H1 (cell line): Measurements from ENCODE around the gene ARHGEF18. TPM values are rescaled to one million over a fixed set of nuclear protein-coding genes. Genes with fewer than 3 reads are reported as not detected.

Source experiments
- CTCF ChIA-PET: fragments of 300-600 bp; sonication (Branson Sonifier 250); formaldehyde crosslinking; loops from one replicate; lab custom pipeline; 2021; ENCODE audit not compliant: partially characterized antibody; lab: Charles Lee
- POLR2A ChIA-PET: fragments of 300-600 bp; sonication (Branson Sonifier 250); formaldehyde crosslinking; loops from one replicate; lab custom pipeline; 2021; ENCODE audit warnings: inconsistent platforms; ENCODE audit not compliant: partially characterized antibody; lab: Charles Lee
- DNase-seq, 2 experiments: peaks; one replicate each; pipeline versions ENCODE4 v3.0.0 to v3.0.0-alpha.2; 2010 to 2022; ENCODE audit warnings: low spot score in 2 of 2, low read depth in 1 of 2, mixed read lengths in 1 of 2
- FAIRE-seq: peaks from 2 replicates; lab custom pipeline; 2011; peaks lifted over from hg19 to GRCh38; lab: Jason Lieb, UNC
- H2AFZ ChIP-seq: 2 replicates; pipeline ENCODE4 v1.8.1; 2012; ENCODE audit warnings: low read length, inconsistent platforms
- H2AK5ac ChIP-seq: 2 replicates; pipeline ENCODE4 v1.6.1; 2013; ENCODE audit warnings: low read depth, low read length
- H2BK120ac ChIP-seq: replicated peaks from 2 replicates; pipeline ENCODE3; 2013; ENCODE audit warnings: low read depth, low read length, inconsistent platforms
- H2BK12ac ChIP-seq: 2 replicates; pipeline ENCODE4 v1.6.1; 2013; ENCODE audit warnings: low read depth, low read length
- H2BK15ac ChIP-seq: 2 replicates; pipeline ENCODE4 v1.6.1; 2013; ENCODE audit warnings: low read length
- H2BK20ac ChIP-seq: 2 replicates; pipeline ENCODE4 v1.6.1; 2013; ENCODE audit warnings: low read length
- H2BK5ac ChIP-seq: 2 replicates; pipeline ENCODE4 v1.6.1; 2013; ENCODE audit warnings: low read depth, low read length
- H3K14ac ChIP-seq: 2 replicates; pipeline ENCODE4 v1.6.1; 2013; ENCODE audit warnings: inconsistent platforms; ENCODE audit not compliant: insufficient read length
- H3K18ac ChIP-seq: 2 replicates; pipeline ENCODE4 v1.6.1; 2013; ENCODE audit warnings: low read length; ENCODE audit errors: extremely low read depth
- H3K23ac ChIP-seq: 2 replicates; pipeline ENCODE4 v1.6.1; 2013; ENCODE audit warnings: inconsistent platforms; ENCODE audit not compliant: insufficient read length
- H3K23me2 ChIP-seq: 2 replicates; pipeline ENCODE4 v1.6.1; 2013; ENCODE audit warnings: low read depth, low read length
- H3K27ac ChIP-seq: 2 replicates; pipeline ENCODE4 v1.6.1; 2011; ENCODE audit warnings: low read depth, low read length, inconsistent platforms
- H3K27me3 ChIP-seq, 4 experiments: replicated peaks in 1 of 4; 1 replicate in 1 of 4; 2 replicates in 3 of 4; pipeline versions ENCODE4 v1.6.1 to v1.8.1; 2011 to 2013; ENCODE audit warnings: low read length in 3 of 4, mild to moderate bottlenecking in 3 of 4, inconsistent platforms in 2 of 4, mixed read lengths in 2 of 4, moderate library complexity in 1 of 4; ENCODE audit not compliant: control insufficient read depth in 3 of 4, insufficient read depth in 3 of 4; ENCODE audit errors: extremely low read depth in 1 of 4
- H3K36me3 ChIP-seq, 4 experiments: 2 replicates each; pipeline versions ENCODE4 v1.6.1 to v1.8.1; 2011 to 2013; ENCODE audit warnings: mild to moderate bottlenecking in 4 of 4, low read length in 3 of 4, moderate library complexity in 2 of 4, control low read depth in 1 of 4, inconsistent platforms in 1 of 4; ENCODE audit not compliant: insufficient read depth in 4 of 4, control insufficient read depth in 2 of 4
- H3K4ac ChIP-seq: replicated peaks from 2 replicates; pipeline ENCODE3; 2013; ENCODE audit warnings: low read length, low read depth, mixed read lengths, inconsistent platforms; ENCODE audit not compliant: insufficient read length
- H3K4me1 ChIP-seq, 4 experiments: replicated peaks in 1 of 4; 1 replicate in 1 of 4; 2 replicates in 3 of 4; pipeline versions ENCODE4 v1.6.1 to v1.8.1; 2011 to 2013; ENCODE audit warnings: low read length in 3 of 4, inconsistent platforms in 2 of 4, mixed read lengths in 1 of 4; ENCODE audit not compliant: insufficient read depth in 4 of 4, control insufficient read depth in 3 of 4
- H3K4me2 ChIP-seq, 2 experiments: 2 replicates each; pipeline versions ENCODE4 v1.6.1 to v1.8.1; 2011 to 2013; ENCODE audit warnings: low read depth in 2 of 2, low read length in 2 of 2, control low read depth in 1 of 2, inconsistent platforms in 1 of 2, mild to moderate bottlenecking in 1 of 2; ENCODE audit not compliant: insufficient read depth in 1 of 2
- H3K4me3 ChIP-seq, 4 experiments: fragments of 200-600, 300-600 bp in 1 of 4; sonication (generic), shearing (Covaris generic), sonication (Bioruptor Twin) in 1 of 4; 2 replicates each; pipeline versions ENCODE4 v1.5.1 to v1.8.1; 2011 to 2016; ENCODE audit warnings: low read length in 4 of 4, low read depth in 3 of 4, control low read depth in 2 of 4, inconsistent platforms in 2 of 4, mild to moderate bottlenecking in 2 of 4, mixed read lengths in 1 of 4, moderate library complexity in 1 of 4; ENCODE audit not compliant: insufficient read depth in 2 of 4; ENCODE audit errors: extremely low read depth in 1 of 4
- H3K56ac ChIP-seq: replicated peaks from 2 replicates; pipeline ENCODE3; 2013; ENCODE audit warnings: low read depth, mild to moderate bottlenecking, mixed read lengths, low read length, inconsistent platforms; ENCODE audit not compliant: insufficient read length
- H3K79me1 ChIP-seq: 2 replicates; pipeline ENCODE4 v1.6.1; 2013; ENCODE audit warnings: low read depth, low read length, control low read depth
- H3K79me2 ChIP-seq, 2 experiments: 2 replicates each; pipeline versions ENCODE4 v1.6.1 to v1.8.1; 2012 to 2013; ENCODE audit warnings: low read length in 2 of 2, mild to moderate bottlenecking in 2 of 2, inconsistent platforms in 1 of 2; ENCODE audit not compliant: insufficient read depth in 2 of 2, control insufficient read depth in 1 of 2
- H3K9ac ChIP-seq, 4 experiments: replicated peaks in 1 of 4; 1 replicate in 1 of 4; 2 replicates in 3 of 4; pipeline versions ENCODE4 v1.6.1 to v1.8.1; 2011 to 2013; ENCODE audit warnings: low read depth in 3 of 4, low read length in 3 of 4, control low read depth in 2 of 4, mild to moderate bottlenecking in 2 of 4, moderate library complexity in 2 of 4, inconsistent platforms in 1 of 4; ENCODE audit errors: extremely low read depth in 1 of 4
- H3K9me3 ChIP-seq, 2 experiments: 2 replicates each; pipeline versions ENCODE4 v1.6.1 to v1.8.1; 2012 to 2013; ENCODE audit warnings: mild to moderate bottlenecking in 2 of 2, moderate library complexity in 2 of 2, control low read depth in 1 of 2, inconsistent platforms in 1 of 2, low read depth in 1 of 2, low read length in 1 of 2, mixed read lengths in 1 of 2; ENCODE audit not compliant: insufficient read depth in 2 of 2
- H4K20me1 ChIP-seq, 2 experiments: replicated peaks in 1 of 2; 2 replicates each; pipeline versions ENCODE3 to v1.8.1; 2011 to 2013; ENCODE audit warnings: inconsistent platforms in 2 of 2, low read length in 2 of 2, mild to moderate bottlenecking in 1 of 2; ENCODE audit not compliant: insufficient read depth in 2 of 2, control insufficient read depth in 1 of 2
- H4K5ac ChIP-seq: 2 replicates; pipeline ENCODE4 v1.6.1; 2013; ENCODE audit warnings: low read length, low read depth, mixed read lengths, inconsistent platforms; ENCODE audit not compliant: insufficient read length
- H4K8ac ChIP-seq: 2 replicates; pipeline ENCODE4 v1.8.0; 2013; ENCODE audit warnings: mild to moderate bottlenecking, moderate library complexity, low read length, inconsistent platforms; ENCODE audit not compliant: insufficient read depth; ENCODE audit errors: extremely low read depth
- H4K91ac ChIP-seq: replicated peaks from 2 replicates; pipeline ENCODE3; 2013; ENCODE audit warnings: low read length, mixed read lengths, inconsistent platforms; ENCODE audit not compliant: insufficient read length
- BCL11A ChIP-seq, 2 experiments: IDR thresholded peaks; one replicate each; pipeline ENCODE4 v1.6.1; 2011; ENCODE audit warnings: low read depth in 2 of 2, low read length in 2 of 2, mild to moderate bottlenecking in 2 of 2
- HDAC2 ChIP-seq, 2 experiments: fragments of 300-600 bp in 1 of 2; sonication (generic) in 1 of 2; IDR thresholded peaks; 2 replicates each; pipeline ENCODE4 v1.6.1; 2011 to 2012; ENCODE audit warnings: low read depth in 2 of 2, low read length in 2 of 2, mild to moderate bottlenecking in 2 of 2, moderate library complexity in 2 of 2, borderline replicate concordance in 1 of 2, inconsistent platforms in 1 of 2
- PHF8 ChIP-seq: fragments of 200-600 bp; sonication (generic); conservative IDR thresholded peaks from 2 replicates; pipeline ENCODE4 v1.7.1; 2012; ENCODE audit warnings: low read depth, mild to moderate bottlenecking, inconsistent platforms, low read length, moderate library complexity
- POLR2A ChIP-seq, 2 experiments: IDR thresholded peaks; 1 replicate in 1 of 2; 2 replicates in 1 of 2; pipeline ENCODE4 v1.6.1; 2011; ENCODE audit warnings: low read depth in 2 of 2, low read length in 2 of 2, mild to moderate bottlenecking in 2 of 2; ENCODE audit errors: control extremely low read depth in 1 of 2
- TAF1 ChIP-seq: IDR thresholded peaks from 2 replicates; pipeline ENCODE4 v1.6.1; 2011; ENCODE audit warnings: mild to moderate bottlenecking, low read depth, low read length
- TEAD4 ChIP-seq: IDR thresholded peaks from 2 replicates; pipeline ENCODE4 v1.6.1; 2012; ENCODE audit warnings: low read depth, low read length, inconsistent platforms, mixed read lengths
- WGBS, 2 experiments: shearing (Covaris generic) in 1 of 2; methylation state at CpG; one replicate each; pipeline versions ENCODE4 v1.1.6 to v1.1.7; 2013 to 2015; ENCODE audit warnings: low lambda C conversion rate in 2 of 2, mixed read lengths in 2 of 2, inconsistent platforms in 1 of 2, low coverage in 1 of 2, missing lambda C conversion rate in 1 of 2; ENCODE audit not compliant: insufficient replicate concordance in 2 of 2, insufficient coverage in 1 of 2, insufficient read length in 1 of 2; ENCODE audit errors: extremely low coverage in 1 of 2, missing lambda C conversion rate in 1 of 2; 5-methylcytosine and 5-hydroxymethylcytosine counted together
- polyA plus RNA-seq, 7 experiments: library from polyadenylated mRNA; depleted of rRNA in 3 of 7; stranded (reverse) in 5 of 7; unstranded in 2 of 7; fragments of >200 nt in 5 of 7; fragments of 200-250 nt in 2 of 7; gene quantifications; 1 replicate in 5 of 7; 2 replicates in 1 of 7; 4 replicates in 1 of 7; pipeline versions ENCODE4 v1.2.1 to v1.2.3, GENCODE V29; 2011 to 2013; ENCODE audit warnings: missing spikeins in 2 of 7, mixed read lengths in 2 of 7
- total RNA-seq: library from RNA; stranded (reverse); fragmentation: NEBNext Ultra II Directional; extraction: Animal tissue kit (Norgen Biotek cat#: 25700); gene quantifications from 2 replicates; pipeline ENCODE4 v1.2.1, GENCODE V29; 2021
- TF ChIP-seq, protein P1 (sequence below): IDR thresholded peaks from 2 replicates; pipeline ENCODE4 v1.6.1; 2011; ENCODE audit warnings: low read length, improper control_type of control experiment
- TF ChIP-seq, protein P2 (sequence below), 3 experiments: IDR thresholded peaks; 1 replicate in 2 of 3; 2 replicates in 1 of 3; pipeline versions ENCODE4 v1.5.1 to v1.6.1; 2011; ENCODE audit warnings: low read length in 3 of 3, mild to moderate bottlenecking in 3 of 3, inconsistent platforms in 2 of 3, low read depth in 1 of 3, moderate library complexity in 1 of 3; ENCODE audit not compliant: insufficient read depth in 1 of 3; ENCODE audit errors: control extremely low read depth in 1 of 3

Gene ARHGEF18
- total and polyA plus RNA-seq, 2 of the 8 experiments (the other 6 are each of a cell fraction or from before 2014, with no cell fraction given) = 12.2 to 35.9 TPM

DNA sequence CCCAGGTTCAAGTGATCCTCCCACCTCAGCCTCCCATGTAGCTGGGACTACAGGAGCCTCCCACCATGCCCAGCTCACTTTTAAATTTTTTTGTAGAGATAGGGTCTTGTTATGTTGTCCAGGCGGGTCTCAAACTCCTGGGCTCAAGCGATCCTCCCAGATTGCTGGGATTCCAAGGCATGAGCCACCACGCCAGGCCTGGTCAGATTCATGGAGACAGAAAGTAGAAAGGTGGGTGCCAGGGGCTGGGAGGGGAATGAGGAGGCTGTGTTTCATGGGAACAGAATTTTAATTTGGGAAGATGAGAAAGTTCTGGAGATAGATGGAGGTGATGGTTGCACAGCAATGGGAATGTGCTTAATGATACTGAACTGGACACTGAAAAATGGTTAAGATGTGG, 22.3 kb downstream of the ARHGEF18 start:
- POLR2A ChIA-PET = no interaction called here
- no peaks in the 10 kb centered on the region for H3K79me1 ChIP-seq
- H3K4ac ChIP-seq = no peak overlapping the region
- WGBS, 2 experiments = 85% methylated on average over 3 of the region's 3 CpGs; no CpG with 5 or more reads in 1 of the 2 experiments
- H3K14ac ChIP-seq = no peak overlapping the region
- no peak overlapping the region for H3K4me3 ChIP-seq
- DNase-seq (no peak), FAIRE-seq (no peak)
- no peaks in the 10 kb centered on the region for H3K23me2 ChIP-seq
- CTCF ChIA-PET = interaction anchor here (1.2 to 1.8 kb wide), 4 partner anchors 10 to 91 kb away, joined by 3 to 14 read pairs (median 4); no protein-coding TSS in a partner anchor
- H2BK12ac ChIP-seq = no peak overlapping the region
- no peak overlapping the region for H3K18ac ChIP-seq
- no peak overlapping the region for H3K23ac ChIP-seq
- no peak overlapping the region for H3K9ac ChIP-seq
- no peak overlapping the region for H4K8ac ChIP-seq
- no peak overlapping the region for H2BK120ac ChIP-seq
- H3K36me3 ChIP-seq = no peaks in the 10 kb centered on the region
- H2BK20ac ChIP-seq = no peak overlapping the region
- no peaks in the 10 kb centered on the region for H4K20me1 ChIP-seq
- H4K5ac ChIP-seq = no peak overlapping the region
- H3K79me2 ChIP-seq = no peaks in the 10 kb centered on the region
- peaks cover 0 to 6% (median 1%) of the 10 kb centered on the region in 4 experiments; a peak in 3 of 7 replicates for H3K4me1 ChIP-seq
- TF ChIP-seq, protein P1, sequence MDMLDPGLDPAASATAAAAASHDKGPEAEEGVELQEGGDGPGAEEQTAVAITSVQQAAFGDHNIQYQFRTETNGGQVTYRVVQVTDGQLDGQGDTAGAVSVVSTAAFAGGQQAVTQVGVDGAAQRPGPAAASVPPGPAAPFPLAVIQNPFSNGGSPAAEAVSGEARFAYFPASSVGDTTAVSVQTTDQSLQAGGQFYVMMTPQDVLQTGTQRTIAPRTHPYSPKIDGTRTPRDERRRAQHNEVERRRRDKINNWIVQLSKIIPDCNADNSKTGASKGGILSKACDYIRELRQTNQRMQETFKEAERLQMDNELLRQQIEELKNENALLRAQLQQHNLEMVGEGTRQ = no peak
- TF ChIP-seq, protein P2, sequence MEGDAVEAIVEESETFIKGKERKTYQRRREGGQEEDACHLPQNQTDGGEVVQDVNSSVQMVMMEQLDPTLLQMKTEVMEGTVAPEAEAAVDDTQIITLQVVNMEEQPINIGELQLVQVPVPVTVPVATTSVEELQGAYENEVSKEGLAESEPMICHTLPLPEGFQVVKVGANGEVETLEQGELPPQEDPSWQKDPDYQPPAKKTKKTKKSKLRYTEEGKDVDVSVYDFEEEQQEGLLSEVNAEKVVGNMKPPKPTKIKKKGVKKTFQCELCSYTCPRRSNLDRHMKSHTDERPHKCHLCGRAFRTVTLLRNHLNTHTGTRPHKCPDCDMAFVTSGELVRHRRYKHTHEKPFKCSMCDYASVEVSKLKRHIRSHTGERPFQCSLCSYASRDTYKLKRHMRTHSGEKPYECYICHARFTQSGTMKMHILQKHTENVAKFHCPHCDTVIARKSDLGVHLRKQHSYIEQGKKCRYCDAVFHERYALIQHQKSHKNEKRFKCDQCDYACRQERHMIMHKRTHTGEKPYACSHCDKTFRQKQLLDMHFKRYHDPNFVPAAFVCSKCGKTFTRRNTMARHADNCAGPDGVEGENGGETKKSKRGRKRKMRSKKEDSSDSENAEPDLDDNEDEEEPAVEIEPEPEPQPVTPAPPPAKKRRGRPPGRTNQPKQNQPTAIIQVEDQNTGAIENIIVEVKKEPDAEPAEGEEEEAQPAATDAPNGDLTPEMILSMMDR (IDR thresholded peaks at IDR 0.05; ENCODE audit: control extremely low read depth in 1 of 3, insufficient read depth in 1 of 3, low read depth in 1 of 3, low read length in 3 of 3) = no peak
- TF ChIP-seq BCL11A (IDR thresholded peaks at IDR 0.05; ENCODE audit: low read depth in 2 of 2, low read length in 2 of 2) = no peak
- no peak for TF ChIP-seq PHF8
- no peak for TF ChIP-seq TEAD4
- TF ChIP-seq HDAC2 (IDR thresholded peaks at IDR 0.05; ENCODE audit: borderline replicate concordance in 1 of 2, low read depth in 2 of 2, low read length in 2 of 2) = no peak
- TF ChIP-seq TAF1 = no peak
- TF ChIP-seq POLR2A (IDR thresholded peaks at IDR 0.05; ENCODE audit: control extremely low read depth in 1 of 2, low read depth in 2 of 2, low read length in 2 of 2) = no peak
- no peak overlapping the region for H2AK5ac ChIP-seq
- H3K56ac ChIP-seq = no peak overlapping the region
- no peaks in the 10 kb centered on the region for H3K9me3 ChIP-seq
- no peak overlapping the region for H2BK15ac ChIP-seq
- no peak overlapping the region for H4K91ac ChIP-seq
- H2AFZ ChIP-seq = no peak overlapping the region
- H3K27ac ChIP-seq = no peak overlapping the region
- H2BK5ac ChIP-seq = no peak overlapping the region
- no peak overlapping the region for H3K4me2 ChIP-seq
- H3K27me3 ChIP-seq = no peaks in the 10 kb centered on the region
